ENCODE results near the gene CDKAL1.
A peak's percentile ranks its signal among the peaks of the same experiment; 100 is the strongest.

The CDKAL1 gene

DNA sequence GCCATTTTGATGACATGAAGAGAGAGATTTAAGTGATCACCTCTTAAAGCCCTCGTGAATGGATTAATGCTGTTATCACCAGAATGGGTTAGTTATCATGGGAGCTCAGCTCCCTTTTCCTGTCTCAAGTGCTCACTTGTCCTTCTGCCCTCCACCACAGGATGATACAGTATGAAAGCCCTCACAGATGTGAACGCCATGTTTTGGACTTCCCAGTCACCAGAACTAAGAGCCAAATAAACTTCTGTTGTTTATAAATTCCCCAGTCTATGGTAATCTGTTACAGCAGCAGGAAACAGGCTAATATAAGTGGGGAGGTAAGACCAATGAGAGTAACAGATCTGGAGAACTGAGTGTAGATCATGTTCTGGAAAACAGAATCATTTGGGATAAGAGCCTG is 493.2 kb downstream of the CDKAL1 start:
- TF ChIP-seq GATA3 (IDR thresholded peaks at IDR 0.05; ENCODE audit: low read depth, low read length) (no peak), GATA2 (IDR thresholded peaks at IDR 0.05; ENCODE audit: low read depth, low read length) (no peak)

DNA sequence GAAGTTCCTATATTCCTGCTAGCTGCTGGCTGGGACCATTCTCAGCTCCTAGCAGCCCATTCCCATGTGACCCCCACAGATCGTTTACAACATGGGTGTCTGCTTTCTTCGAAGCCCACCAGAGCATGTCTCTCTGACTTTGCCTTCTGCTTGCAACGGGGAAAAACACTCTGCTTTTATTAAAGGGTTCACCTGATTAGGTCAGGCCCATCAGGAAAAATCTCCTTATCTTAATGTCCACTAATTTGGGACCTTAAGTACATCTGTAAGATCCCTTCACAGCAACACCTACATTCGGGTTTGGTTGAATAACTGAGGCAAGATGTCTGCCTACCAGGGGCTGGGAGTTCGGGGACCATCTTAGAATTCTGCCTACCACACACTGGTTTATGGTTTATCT is 496.9 kb downstream of the CDKAL1 start:
- TF ChIP-seq GATA3 (IDR thresholded peaks at IDR 0.05; ENCODE audit: low read depth, low read length) (no peak), GATA2 (IDR thresholded peaks at IDR 0.05; ENCODE audit: low read depth, low read length) (no peak)

DNA sequence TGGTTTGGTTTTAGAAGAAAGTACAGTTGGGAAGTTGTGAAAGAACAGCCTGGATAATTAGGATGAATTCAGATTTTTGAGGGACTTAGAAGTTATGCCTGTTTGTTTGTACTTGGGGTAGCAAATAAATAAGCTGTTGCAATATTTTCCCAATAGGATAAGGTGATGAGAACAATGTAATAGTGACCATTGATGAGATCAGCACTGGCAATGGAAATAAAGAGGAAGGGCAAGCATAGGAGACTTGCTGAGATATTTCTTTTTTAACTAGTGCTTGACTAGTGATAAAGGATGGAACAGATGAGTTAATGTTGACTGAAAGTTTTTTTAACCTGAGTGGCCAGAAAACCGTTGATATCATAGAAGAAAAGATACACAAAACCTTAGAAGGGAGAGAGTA is 498.8 kb downstream of the CDKAL1 start:
- TF ChIP-seq GATA3 (IDR thresholded peaks at IDR 0.05; ENCODE audit: low read depth, low read length) (no peak), GATA2 (IDR thresholded peaks at IDR 0.05; ENCODE audit: low read depth, low read length) (no peak)

DNA sequence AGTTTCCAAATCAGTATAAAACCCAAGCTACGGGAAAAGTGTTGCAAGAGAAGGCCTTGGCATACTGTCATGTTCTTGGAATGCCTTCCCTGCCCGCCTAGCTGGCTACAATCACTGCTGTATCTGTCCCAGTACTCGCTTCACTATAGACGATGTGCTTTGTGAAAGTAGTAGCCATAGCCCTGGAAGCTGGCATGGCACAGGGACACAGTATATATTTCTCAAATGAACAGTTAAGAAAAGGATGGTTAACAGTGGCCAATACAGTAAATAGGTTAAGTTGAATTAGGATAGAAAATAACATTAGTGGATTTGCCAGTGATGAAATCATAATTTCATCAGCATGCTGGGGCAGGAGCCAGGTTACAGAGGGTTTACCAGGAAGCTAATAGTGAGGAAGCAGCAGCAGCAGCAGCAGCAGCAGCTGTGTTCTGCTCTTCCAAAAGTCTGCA is 499.3 kb downstream of the CDKAL1 start:
- TF ChIP-seq GATA3 (IDR thresholded peaks at IDR 0.05; ENCODE audit: low read depth, low read length) (no peak), GATA2 (IDR thresholded peaks at IDR 0.05; ENCODE audit: low read depth, low read length) (no peak)

DNA sequence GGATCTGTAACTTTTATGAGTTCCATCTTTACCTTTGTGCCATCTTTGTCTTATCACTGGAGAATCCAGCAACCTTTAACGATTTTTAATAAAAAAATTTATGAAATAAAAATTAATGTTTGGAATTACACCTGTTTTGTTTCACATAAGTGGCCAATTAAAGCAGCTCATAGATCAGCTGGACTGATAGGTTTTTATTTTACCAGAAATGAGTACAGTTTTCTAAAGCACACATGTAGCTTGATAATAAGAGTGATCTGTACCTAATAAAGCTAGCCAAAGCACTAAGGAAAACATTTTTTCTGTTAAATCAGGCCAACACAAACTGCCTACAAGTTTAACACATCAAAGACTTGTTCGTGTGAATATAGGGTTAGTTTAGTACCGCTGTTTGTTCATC is 500.1 kb downstream of the CDKAL1 start:
- TF ChIP-seq GATA2 (IDR thresholded peaks at IDR 0.05; ENCODE audit: low read depth, low read length): no peak
- TF ChIP-seq GATA3 (IDR thresholded peaks at IDR 0.05; ENCODE audit: low read depth, low read length): peak; percentile 71

DNA sequence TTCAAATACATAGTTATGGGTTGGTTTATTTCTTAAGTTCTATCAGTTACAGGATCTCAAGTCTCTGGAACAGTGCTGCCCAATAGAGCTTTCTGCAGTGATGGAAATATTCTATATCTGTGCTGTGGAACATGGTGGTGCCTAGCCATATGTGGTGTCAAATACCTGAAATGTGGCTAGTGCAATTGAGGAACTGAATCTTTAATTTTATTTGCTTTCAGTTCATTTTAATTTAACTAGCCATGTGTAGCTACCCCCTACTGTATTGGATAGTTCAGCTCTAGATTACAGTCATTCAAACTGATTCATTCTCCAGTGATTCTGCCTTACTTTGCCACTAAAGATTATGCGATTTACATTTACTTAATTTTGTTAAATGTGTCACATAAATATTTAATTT is 503.2 kb downstream of the CDKAL1 start:
- TF ChIP-seq GATA3 (IDR thresholded peaks at IDR 0.05; ENCODE audit: low read depth, low read length): no peak
- TF ChIP-seq GATA2 (IDR thresholded peaks at IDR 0.05; ENCODE audit: low read depth, low read length): no peak

DNA sequence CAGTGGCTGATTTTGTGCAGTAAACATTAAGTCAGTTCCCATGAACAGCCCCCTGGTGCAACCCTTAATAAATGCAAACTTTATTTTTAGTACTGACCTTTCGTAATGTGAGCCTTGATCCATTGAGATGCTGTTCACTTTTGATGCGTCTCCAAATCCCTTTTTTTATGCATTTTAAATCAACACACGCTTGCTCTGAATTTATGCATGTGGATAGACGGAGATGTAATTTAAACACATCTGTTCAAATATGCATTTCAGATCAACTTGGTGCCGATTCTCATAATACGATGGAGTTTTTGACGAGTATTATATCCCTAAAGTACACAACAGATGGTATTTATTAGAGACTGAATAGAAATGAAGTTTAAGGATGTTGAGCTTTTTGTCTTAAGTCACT is 505.7 kb downstream of the CDKAL1 start:
- TF ChIP-seq GATA3 (IDR thresholded peaks at IDR 0.05; ENCODE audit: low read depth, low read length) (no peak), GATA2 (IDR thresholded peaks at IDR 0.05; ENCODE audit: low read depth, low read length) (no peak)

DNA sequence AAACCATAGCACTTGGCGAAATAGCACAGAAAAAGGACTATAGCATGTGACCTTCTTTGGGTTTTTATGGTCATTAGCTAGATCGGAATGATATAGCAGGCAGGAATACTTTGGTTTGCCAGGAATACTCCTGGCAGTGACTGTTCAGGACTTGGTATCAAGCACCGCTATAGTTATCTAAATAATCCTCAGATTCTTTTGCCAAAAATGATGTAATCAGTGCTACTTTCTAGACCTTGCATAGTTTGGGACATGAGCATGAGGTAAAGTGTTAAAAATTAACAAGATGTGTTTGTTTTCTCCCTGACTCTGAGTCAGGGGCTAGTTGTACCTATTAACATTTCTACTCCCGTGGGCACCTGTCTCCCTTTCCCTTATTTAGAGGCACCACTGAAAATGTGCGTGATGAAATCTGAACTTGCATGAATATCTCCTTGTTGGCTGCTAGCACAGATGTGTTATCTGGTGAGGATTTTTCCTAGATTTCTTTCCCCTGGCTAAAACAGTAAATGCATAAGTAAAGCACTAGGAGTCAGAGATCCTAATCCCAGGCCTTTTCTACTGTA is 511.0 kb downstream of the CDKAL1 start:
- TF ChIP-seq GATA2 (IDR thresholded peaks at IDR 0.05; ENCODE audit: low read depth, low read length) (no peak), GATA3 (IDR thresholded peaks at IDR 0.05; ENCODE audit: low read depth, low read length) (no peak)

DNA sequence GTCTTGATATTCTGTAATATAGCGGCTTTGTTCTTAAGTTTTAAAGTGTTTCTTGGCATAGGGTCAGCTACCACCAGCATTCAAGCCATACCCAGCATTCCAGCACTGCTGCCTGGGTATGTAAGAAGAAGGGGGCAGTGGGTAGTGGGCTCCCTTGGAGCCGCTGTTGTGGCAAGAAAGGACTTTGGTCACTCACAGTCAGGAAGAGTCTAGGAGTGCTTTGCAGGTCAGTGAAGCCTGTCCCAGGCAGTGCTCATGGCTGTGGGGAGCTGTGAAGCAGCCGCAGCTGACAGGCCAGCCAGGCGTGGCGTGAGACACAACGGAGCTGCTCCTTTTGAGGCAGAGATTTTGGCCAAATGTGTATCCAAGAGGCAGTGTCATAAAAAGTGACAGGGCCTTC is 512.0 kb downstream of the CDKAL1 start:
- TF ChIP-seq GATA3 (IDR thresholded peaks at IDR 0.05; ENCODE audit: low read depth, low read length) (no peak), GATA2 (IDR thresholded peaks at IDR 0.05; ENCODE audit: low read depth, low read length) (no peak)

DNA sequence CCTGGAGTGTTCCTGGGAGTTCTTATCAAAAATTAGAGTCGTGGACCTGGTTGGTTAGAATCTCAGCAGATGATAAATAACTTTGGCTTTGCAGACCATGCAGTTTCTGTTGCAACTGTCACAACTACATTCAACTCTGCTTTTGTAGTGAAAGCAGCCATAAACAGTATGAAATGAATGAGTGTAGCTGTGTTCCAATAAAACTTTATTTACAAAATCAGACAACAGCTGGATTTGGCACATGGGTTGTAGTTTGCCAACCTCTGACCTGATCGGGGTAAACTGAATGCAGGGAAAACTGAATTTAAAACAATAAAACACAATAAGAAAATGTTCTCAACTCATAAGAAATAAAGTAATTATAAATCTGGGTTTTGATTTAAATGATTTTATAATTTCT is 513.8 kb downstream of the CDKAL1 start:
- TF ChIP-seq GATA2 (IDR thresholded peaks at IDR 0.05; ENCODE audit: low read depth, low read length) (no peak), GATA3 (IDR thresholded peaks at IDR 0.05; ENCODE audit: low read depth, low read length) (no peak)

DNA sequence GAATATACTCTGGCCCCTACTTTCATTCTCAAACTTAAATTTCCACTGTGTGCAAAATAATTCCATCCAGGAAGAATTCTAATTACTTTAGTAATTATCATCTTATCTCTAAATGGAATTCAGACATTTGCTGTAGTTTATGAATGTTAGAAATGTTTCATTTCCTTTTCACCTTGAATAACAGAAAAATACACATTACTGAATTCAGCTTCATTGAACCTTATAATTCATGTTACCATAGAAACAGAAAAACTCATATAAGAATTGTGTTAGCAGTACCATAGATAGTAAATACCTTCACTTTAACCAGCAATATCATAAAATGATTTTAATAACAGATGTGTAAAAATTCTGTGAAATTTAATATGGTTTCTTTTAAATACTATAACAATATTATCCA is 514.9 kb downstream of the CDKAL1 start:
- TF ChIP-seq GATA3 (IDR thresholded peaks at IDR 0.05; ENCODE audit: low read depth, low read length): no peak

DNA sequence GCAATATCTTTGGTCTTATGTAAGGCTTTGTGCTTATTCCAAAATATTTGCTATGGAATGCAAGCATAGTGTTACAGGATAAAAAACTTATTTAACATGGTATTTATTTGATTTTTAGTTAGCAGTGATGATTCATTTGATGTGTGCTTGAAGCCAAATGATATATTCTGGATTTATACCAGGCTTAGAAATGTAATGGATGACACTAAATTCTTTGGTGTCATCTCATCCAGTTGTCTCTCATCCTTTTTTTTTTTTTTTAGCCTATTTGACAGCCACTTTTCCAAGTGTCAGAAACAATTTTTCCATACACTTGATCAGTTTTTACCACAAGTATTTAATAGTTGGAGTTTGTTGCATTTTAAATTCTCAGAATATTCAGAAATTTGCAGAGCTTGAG is 515.3 kb downstream of the CDKAL1 start:
- TF ChIP-seq GATA3 (IDR thresholded peaks at IDR 0.05; ENCODE audit: low read depth, low read length): no peak
- no peak for TF ChIP-seq GATA2 (IDR thresholded peaks at IDR 0.05; ENCODE audit: low read depth, low read length)

DNA sequence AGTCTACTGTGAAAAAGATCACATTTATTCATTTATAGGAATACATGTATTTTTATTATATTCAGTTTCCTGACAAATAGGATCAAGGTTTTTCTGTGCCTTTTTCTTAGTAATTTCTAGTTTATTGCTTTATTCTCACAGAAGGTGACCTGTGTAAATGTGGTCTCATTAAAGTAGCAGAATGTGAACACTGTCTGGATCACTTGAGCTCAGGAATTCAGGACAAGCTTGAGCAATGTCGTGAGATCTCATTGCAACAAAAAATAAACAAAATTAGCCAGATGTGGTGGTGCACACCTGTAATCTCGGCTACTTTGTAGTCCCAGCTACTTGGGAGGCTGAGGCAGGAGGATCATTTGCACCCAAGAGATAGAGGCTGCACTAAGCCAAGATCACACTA is 516.7 kb downstream of the CDKAL1 start:
- no peak for TF ChIP-seq GATA3 (IDR thresholded peaks at IDR 0.05; ENCODE audit: low read depth, low read length)
- TF ChIP-seq GATA2 (IDR thresholded peaks at IDR 0.05; ENCODE audit: low read depth, low read length): no peak

DNA sequence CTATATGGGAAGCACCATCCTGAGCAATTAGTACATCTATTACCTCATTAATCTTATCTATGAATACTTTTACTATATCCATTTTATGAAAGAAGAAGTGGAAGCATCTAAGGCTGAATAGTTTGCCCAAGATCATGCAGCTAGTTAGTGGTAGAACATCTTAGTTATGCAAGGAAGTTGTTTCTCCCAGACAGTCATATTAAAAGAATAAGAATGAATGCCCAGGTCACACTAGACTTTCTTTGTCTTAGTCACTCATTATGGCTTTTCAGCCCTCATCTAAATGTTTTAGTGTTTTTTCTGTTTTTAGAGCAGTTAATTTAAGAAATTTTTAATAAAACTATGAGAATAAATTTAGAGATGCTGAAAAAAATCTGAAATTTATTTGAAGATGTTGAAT is 517.5 kb downstream of the CDKAL1 start:
- TF ChIP-seq GATA2 (IDR thresholded peaks at IDR 0.05; ENCODE audit: low read depth, low read length) (no peak), GATA3 (IDR thresholded peaks at IDR 0.05; ENCODE audit: low read depth, low read length) (no peak)

DNA sequence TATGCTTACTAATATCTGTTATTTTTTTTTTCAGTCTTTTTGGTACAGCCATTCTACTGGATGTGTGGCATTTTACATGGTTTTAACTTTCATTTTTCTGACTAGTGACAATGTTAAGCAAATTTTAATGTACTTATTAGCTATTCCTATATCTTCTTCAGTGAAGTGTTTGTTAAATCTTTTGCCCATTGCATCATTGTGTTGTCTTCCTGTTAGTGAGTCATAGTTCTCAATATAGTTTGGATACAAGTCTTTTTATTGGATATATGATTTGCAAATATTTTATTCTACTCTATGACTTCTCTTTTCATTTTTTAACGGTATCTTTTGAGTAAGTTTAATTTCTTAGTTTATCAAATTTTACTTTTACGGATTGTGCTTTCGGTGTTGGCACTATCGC is 519.4 kb downstream of the CDKAL1 start:
- TF ChIP-seq GATA2 (IDR thresholded peaks at IDR 0.05; ENCODE audit: low read depth, low read length) (no peak), GATA3 (IDR thresholded peaks at IDR 0.05; ENCODE audit: low read depth, low read length) (no peak)

DNA sequence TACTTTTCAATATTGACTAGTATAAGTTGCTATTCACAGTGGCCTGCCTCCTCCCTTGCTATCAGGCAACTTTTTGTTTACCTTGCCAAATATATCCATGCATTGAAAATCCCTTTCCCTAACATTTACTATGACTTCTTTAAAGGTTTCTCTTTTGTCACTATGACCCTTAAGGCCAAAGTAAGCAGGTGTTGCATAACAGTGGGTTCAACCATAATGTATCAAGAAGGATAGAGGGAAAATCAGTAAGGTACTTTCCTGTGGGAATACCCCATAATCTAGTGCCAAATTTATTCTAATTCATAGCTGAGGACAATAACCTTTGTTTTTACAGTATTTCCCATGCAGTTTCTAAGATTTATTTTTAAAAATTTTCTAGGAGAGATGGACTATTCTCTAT is 527.6 kb downstream of the CDKAL1 start:
- no peak for TF ChIP-seq GATA3 (IDR thresholded peaks at IDR 0.05; ENCODE audit: low read depth, low read length)
- TF ChIP-seq GATA2 (IDR thresholded peaks at IDR 0.05; ENCODE audit: low read depth, low read length): no peak

Measured in SH-SY5Y (cell line).